ENCODE measurements around the gene PSMG3. TPM values are rescaled to one million over a fixed set of nuclear protein-coding genes. Genes with fewer than 3 reads are reported as not detected.
"Not testable (repeated sequence)": the region's sequence is repeated elsewhere in the genome, so short reads cannot be mapped to it uniquely, and the experiment has no call there.

PSMG3 gene
- total and polyA plus RNA-seq, 8 donors: 19.8 to 31.2 (median 25.1) TPM

DNA sequence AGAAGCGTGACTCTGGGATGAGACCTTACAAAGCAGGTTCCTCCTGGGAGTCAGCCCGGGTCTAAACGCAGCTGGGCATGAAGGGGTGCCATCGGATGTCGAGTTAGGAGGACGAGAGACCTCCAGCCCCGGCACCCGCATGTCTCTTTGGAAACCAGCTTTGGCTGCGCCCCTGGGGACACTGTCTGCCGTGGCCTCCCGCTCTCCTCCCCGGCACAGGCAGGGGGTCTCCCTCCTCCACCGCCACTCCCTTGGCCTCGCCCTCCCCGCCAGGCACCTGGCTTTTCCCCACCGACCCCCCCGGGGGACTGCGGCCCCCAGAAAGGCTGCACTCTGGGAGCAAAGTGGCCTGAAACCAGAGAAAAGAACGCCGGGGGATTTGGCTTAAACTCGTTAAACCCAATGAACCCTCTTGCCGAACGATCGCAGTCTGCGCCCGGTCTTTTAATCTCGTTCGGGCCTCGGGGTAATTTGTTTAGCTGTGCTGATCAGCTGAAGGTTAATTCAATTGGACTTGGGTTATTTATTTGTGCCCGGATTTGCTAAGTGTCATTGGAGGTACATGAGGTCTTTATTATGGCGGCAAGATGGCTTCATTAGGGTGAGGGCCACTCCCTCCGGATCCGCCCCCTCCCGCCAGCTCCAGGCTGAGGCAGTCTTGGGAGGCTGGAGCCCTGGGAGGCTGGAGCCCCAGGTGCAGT, 16.4 kb upstream of the PSMG3 start:
- TF ChIP-seq, protein P1, sequence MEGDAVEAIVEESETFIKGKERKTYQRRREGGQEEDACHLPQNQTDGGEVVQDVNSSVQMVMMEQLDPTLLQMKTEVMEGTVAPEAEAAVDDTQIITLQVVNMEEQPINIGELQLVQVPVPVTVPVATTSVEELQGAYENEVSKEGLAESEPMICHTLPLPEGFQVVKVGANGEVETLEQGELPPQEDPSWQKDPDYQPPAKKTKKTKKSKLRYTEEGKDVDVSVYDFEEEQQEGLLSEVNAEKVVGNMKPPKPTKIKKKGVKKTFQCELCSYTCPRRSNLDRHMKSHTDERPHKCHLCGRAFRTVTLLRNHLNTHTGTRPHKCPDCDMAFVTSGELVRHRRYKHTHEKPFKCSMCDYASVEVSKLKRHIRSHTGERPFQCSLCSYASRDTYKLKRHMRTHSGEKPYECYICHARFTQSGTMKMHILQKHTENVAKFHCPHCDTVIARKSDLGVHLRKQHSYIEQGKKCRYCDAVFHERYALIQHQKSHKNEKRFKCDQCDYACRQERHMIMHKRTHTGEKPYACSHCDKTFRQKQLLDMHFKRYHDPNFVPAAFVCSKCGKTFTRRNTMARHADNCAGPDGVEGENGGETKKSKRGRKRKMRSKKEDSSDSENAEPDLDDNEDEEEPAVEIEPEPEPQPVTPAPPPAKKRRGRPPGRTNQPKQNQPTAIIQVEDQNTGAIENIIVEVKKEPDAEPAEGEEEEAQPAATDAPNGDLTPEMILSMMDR (IDR thresholded peaks at IDR 0.05): no peak
- peaks cover 0 to 6% of the 10 kb centered on the region in 2 donors for H3K9me3 ChIP-seq
- no peaks in the 10 kb centered on the region for H3K4me1 ChIP-seq
- H3K27me3 ChIP-seq: peaks cover 0 to 29% of the 10 kb centered on the region in 2 donors
- H3K27ac ChIP-seq: no peak overlapping the region
- ATAC-seq (no peak), DNase-seq (no peak)
- intact Hi-C loops (cut with DNase I): no loop called here
- no peak overlapping the region for H3K4me3 ChIP-seq
- no peaks in the 10 kb centered on the region for H3K36me3 ChIP-seq

DNA sequence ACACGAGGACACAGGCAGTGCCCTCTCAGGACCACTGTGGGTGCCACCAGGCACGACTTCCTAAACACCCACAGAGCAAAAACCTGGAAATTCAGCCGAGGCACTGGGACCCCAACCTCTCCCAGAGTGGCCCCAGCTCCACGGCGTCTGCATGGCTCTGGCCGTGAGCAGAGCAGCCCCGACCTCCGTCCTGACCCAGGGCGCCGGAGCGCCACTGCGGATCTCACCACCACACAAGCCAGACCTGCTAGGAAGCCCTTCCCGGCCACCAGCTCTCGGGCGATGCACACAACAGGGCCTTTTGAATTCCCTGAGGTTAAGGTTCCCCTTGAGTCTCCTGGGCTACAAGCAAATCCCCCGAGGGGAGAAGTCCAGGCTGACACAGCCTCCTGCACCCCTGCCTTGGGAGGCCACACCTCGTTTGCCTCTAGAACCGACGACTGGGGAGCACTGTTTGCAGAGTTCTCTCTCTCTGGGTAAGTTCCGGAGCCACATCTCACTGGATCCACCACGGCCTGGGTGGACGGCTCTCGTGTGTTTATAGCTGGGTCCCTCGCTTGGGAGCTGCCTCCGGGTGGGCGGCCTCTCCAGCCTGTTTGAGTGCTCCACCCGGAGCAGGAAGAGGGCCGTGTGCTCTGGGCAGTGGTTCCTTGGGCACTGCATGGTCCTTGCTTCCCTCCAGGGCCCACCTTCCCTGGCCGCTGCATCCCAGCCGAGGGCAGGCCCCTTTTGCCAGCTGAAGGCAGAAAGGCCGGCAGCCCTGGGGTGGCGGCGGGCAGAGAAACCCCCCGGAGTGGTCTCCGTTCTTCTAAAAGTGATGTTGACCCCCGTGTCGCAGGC, 15.5 kb upstream of the PSMG3 start:
- peaks cover 0 to 20% of the 10 kb centered on the region in 2 donors for H3K27me3 ChIP-seq
- H3K4me1 ChIP-seq: no peaks in the 10 kb centered on the region
- ATAC-seq (no peak), DNase-seq (no peak)
- peaks cover 0 to 6% of the 10 kb centered on the region in 2 donors for H3K9me3 ChIP-seq
- no peaks in the 10 kb centered on the region for H3K36me3 ChIP-seq
- TF ChIP-seq, protein P1 (IDR thresholded peaks at IDR 0.05): no peak
- intact Hi-C loops (cut with DNase I): no loop called here
- H3K4me3 ChIP-seq: no peak overlapping the region
- H3K27ac ChIP-seq: no peak overlapping the region

DNA sequence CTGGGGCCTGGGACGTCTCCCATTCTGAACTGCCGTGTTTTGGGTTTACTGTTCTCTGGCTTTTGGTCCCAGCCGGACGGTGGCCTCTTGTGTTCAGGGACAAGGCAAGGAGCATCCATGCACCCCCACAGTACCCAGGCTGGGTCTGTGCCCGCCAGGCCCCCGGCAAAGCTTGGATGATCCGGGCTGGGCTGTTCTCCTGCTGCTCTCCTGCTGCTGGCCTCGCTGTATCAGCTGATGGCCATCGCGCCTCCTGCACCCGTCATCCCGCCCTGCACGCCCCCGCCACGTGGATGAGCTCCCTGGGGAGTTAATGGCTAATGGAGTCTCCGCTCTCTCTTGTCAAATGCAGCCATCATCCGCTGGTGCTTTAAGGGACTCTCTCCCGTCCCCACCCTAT, 14.9 kb upstream of the PSMG3 start:
- TF ChIP-seq, protein P1 (IDR thresholded peaks at IDR 0.05): no peak
- Histone ChIP-seq H3K36me3 (no peaks in the 10 kb centered on the region), H3K27me3 (peaks cover 0 to 18% of the 10 kb centered on the region in 2 donors), H3K4me3 (no peak overlapping the region), H3K4me1 (peaks cover 0 to 3% of the 10 kb centered on the region in 2 donors), H3K27ac (no peak overlapping the region), H3K9me3 (peaks cover 0 to 6% of the 10 kb centered on the region in 2 donors)
- intact Hi-C loops (cut with DNase I): no loop called here
- DNase-seq: no peak
- no peak for ATAC-seq

DNA sequence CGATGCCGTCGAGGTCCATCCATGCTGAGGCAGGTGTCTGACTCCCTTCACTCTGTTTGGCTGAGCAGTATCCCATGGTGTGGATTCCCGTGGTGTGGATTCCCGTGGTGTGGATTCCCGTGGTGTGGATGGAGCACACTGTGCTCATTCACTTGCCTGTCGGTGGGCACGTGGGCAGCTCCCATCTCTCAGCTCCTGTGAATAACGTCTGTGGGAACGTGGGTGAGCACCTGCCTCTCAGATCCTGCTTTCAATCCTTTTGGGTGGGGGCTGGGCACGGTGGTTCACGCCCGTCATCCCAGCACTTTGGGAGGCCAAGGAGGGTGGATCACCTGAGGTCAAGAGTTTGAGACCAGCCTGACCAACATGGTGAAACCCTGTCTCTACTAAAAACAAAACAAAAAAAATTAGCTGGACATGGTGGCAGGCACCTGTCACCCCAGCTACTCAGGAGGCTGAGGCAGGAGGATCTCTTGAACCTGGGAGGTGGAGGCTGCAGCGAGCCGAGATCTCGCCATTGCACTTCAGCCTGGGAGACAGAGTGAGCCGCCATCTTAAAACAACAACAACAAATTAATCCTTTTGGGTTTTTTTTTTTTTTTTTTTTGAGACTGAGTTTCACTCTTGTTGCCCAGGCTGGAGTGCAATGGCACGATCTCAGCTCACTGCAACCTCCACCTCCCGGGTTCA, 13.6 kb upstream of the PSMG3 start:
- H3K36me3 ChIP-seq; H3K4me1 ChIP-seq; H3K9me3 ChIP-seq; ATAC-seq; H3K4me3 ChIP-seq; H3K27ac ChIP-seq; intact Hi-C loops (cut with DNase I); DNase-seq: not testable (repeated sequence)
- H3K27me3 ChIP-seq: peaks cover 0 to 11% of the 10 kb centered on the region in 2 donors

DNA sequence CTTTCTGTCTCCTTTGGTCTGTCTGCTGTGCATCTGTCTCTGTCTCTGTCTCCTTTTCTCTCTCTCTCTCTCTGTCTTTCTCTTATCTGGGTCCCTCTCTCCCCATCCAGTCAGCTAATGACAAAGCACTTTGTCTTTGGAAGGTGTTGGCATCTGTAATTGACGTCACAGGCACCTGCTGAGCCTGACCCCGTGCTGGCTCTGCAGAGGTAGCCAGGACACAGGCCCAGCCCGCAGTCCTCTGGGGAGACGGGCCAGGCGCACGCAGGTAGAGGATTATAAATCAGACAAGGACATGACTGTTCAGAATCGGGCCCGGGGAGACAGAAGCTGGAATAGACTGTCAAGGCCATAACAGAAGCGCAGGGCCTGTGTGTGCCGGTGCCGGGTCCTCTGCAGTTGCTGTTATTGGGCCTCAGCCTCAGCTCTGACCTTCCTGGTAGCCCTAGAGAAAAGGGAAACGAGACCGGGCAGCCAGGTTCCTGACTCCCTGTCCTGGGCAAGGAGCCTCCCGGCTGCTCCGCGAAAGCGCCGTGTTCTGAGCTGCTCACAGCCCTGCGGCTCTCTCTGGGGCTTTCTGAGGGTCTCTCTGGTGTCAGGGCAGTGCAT, 10.7 kb upstream of the PSMG3 start:
- H3K4me1 ChIP-seq: peaks cover 0 to 8% of the 10 kb centered on the region in 2 donors
- ATAC-seq (no peak), DNase-seq (no peak)
- H3K27me3 ChIP-seq: no peaks in the 10 kb centered on the region
- no peak overlapping the region for H3K27ac ChIP-seq
- H3K4me3 ChIP-seq: no peak overlapping the region
- no peaks in the 10 kb centered on the region for H3K9me3 ChIP-seq
- H3K36me3 ChIP-seq: no peaks in the 10 kb centered on the region
- TF ChIP-seq, protein P1 (IDR thresholded peaks at IDR 0.05): no peak
- intact Hi-C loops (cut with DNase I): no loop called here
